SU-DHL-6 (cell line): ENCODE data around the gene SLC30A7.

Source experiments
- CTCF ChIP-seq: fragments of 200-600 bp; sonication (generic); IDR thresholded peaks from one replicate; pipeline ENCODE4 v1.5.1; 2017; ENCODE audit warnings: antibody characterized with exemption, mild to moderate bottlenecking, low read length, moderate library complexity; ENCODE audit not compliant: insufficient read depth, poor library complexity, severe bottlenecking
- EZH2phosphoT487 ChIP-seq: fragments of 200-600 bp; sonication (generic), shearing (Covaris generic); conservative IDR thresholded peaks from 2 replicates; pipeline ENCODE4 v1.6.1; 2018; ENCODE audit warnings: mild to moderate bottlenecking, antibody characterized with exemption, low read length, moderate library complexity, mixed read lengths

- TF ChIP-seq CTCF: no peak
- TF ChIP-seq EZH2phosphoT487: no peak
Measured at GRCh38 chr1:101028466-101028865, 132.6 kb downstream of the SLC30A7 start.
